ENCODE results near the gene ATP1B2. TPM values are rescaled to one million over a fixed set of nuclear protein-coding genes. Genes with fewer than 3 reads are reported as not detected.
A peak's percentile ranks its signal among the peaks of the same experiment; 100 is the strongest.

The ATP1B2 gene
- total and polyA plus RNA-seq, 4 experiments from 2014 or later: 0.22 to 0.52 TPM; not detected in 2

DNA sequence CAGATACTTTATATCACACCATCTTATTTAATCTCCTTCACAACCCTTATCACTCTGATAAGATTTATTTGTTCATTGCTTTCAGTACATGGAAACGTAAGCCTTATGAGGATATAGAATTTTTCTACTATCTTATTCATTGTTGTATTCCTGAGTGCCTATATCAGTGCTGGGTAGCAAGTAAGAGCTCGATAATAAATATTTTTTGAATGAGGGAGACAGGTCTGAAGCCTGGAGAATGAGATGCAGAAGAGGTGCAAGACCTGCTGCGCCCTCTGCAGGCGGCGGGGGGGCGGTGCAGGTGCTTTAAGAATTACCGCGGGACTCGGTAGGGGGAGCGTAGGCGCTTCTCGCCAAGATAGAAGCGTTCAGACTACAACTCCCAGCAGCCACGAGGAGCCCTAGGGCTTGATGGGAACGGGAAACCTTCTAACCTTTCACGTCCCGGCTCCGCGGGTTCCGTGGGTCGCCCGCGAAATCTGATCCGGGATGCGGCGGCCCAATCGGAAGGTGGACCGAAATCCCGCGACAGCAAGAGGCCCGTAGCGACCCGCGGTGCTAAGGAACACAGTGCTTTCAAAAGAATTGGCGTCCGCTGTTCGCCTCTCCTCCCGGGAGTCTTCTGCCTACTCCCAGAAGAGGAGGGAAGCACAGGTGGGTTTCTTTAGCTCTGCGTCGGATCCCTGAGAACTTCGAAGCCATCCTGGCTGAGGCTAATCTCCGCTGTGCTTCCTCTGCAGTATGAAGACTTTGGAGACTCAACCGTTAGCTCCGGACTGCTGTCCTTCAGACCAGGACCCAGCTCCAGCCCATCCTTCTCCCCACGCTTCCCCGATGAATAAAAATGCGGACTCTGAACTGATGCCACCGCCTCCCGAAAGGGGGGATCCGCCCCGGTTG, 37.4 kb downstream of the ATP1B2 start, which contains the start of gene WRAP53:
WRAP53 (plus strand) TSS at position 570 of the 900 bp plus-strand sequence; CDS start at position 742, 172 bp downstream.
- DNase-seq: peak; percentile 95 to 97 (median 96)
- peaks cover 11 to 44% of the 10 kb centered on the region in 2 donors for H3K36me3 Mint-ChIP-seq
- Histone ChIP-seq H3K27ac (ENCODE audit: low read depth, low read length) (peak within 1 kb of the TSS; percentile 99), H3K4me3 (ENCODE audit: low read length in 2 of 2) (peak within 1 kb of the TSS; percentile 100), H3K9me3 (ENCODE audit: control insufficient read depth in 1 of 2, low read length in 2 of 2) (no peaks in the 10 kb centered on the region), H3K36me3 (ENCODE audit: insufficient read depth, low read length) (no peaks in the 10 kb centered on the region), H3K27me3 (ENCODE audit: insufficient read depth, low read length) (no peaks in the 10 kb centered on the region), H3K4me1 (ENCODE audit: insufficient read depth, low read length) (peaks cover 40% of the 10 kb centered on the region)
- intact Hi-C loops (cut with micrococcal nuclease): loop anchor here (1.0 to 5.0 kb wide), 13 partner anchors 38 to 641 kb away; partner anchors contain the start of genes ATP1B2, KCTD11, POLR2A and SENP3
- peak within 1 kb of the TSS; percentile 93 to 98 (median 96) for H3K4me3 Mint-ChIP-seq
- ChIA-PET CTCF (ENCODE audit: partially characterized antibody) (interaction anchor here (0.6 to 6.4 kb wide), 44 partner anchors 9 to 642 kb away, joined by 3 to 56 read pairs (median 5); partner anchors contain the start of genes ACAP1, ALOXE3, ATP1B2 and FXR2), POLR2A (ENCODE audit: partially characterized antibody) (interaction anchor here (0.5 to 6.8 kb wide), 50 partner anchors 9 to 676 kb away, joined by 3 to 116 read pairs (median 11); partner anchors contain the start of genes ACAP1, ATP1B2, CD68 and CNTROB)
- peak within 1 kb of the TSS; percentile 98 to 100 (median 99) for H3K27ac Mint-ChIP-seq
- peaks cover 18 to 53% (median 40%) of the 10 kb centered on the region in 4 donors for H3K4me1 Mint-ChIP-seq
- peaks cover 0 to 10% (median 0%) of the 10 kb centered on the region in 8 donors for H3K9me3 Mint-ChIP-seq
- H3K27me3 Mint-ChIP-seq: no peaks in the 10 kb centered on the region

- peak overlapping the region; percentile 41 to 100 (median 99) for H3K27ac Mint-ChIP-seq
- Histone ChIP-seq H3K36me3 (ENCODE audit: insufficient read depth, low read length) (no peaks in the 10 kb centered on the region), H3K4me1 (ENCODE audit: insufficient read depth, low read length) (peaks cover 35% of the 10 kb centered on the region), H3K27ac (ENCODE audit: low read depth, low read length) (peak overlapping the region; percentile 78), H3K4me3 (ENCODE audit: low read length in 2 of 2) (peak overlapping the region; percentile 63 to 100), H3K27me3 (ENCODE audit: insufficient read depth, low read length) (no peaks in the 10 kb centered on the region), H3K9me3 (ENCODE audit: control insufficient read depth in 1 of 2, low read length in 2 of 2) (no peaks in the 10 kb centered on the region)
- DNase-seq: no peak
- peaks cover 17 to 50% (median 40%) of the 10 kb centered on the region in 4 donors for H3K4me1 Mint-ChIP-seq
- ChIA-PET CTCF (ENCODE audit: partially characterized antibody) (interaction anchor here (1.2 to 6.4 kb wide), 14 partner anchors 14 to 353 kb away, joined by 3 to 56 read pairs (median 11); partner anchors contain the start of genes ACAP1, FXR2, MPDU1 and SAT2), POLR2A (ENCODE audit: partially characterized antibody) (interaction anchor here (1.5 to 6.8 kb wide), 15 partner anchors 10 to 643 kb away, joined by 5 to 116 read pairs (median 42); partner anchors contain the start of genes ATP1B2, FXR2, MPDU1 and POLR2A)
- peaks cover 0 to 10% (median 0%) of the 10 kb centered on the region in 8 donors for H3K9me3 Mint-ChIP-seq
- H3K4me3 Mint-ChIP-seq: peak overlapping the region; percentile 93 to 98 (median 96)
- intact Hi-C loops (cut with micrococcal nuclease): loop anchor here (1.0 to 5.0 kb wide), 11 partner anchors 39 to 642 kb away; partner anchors contain the start of genes ATP1B2, KCTD11, SENP3 and TMEM102
- H3K27me3 Mint-ChIP-seq: no peaks in the 10 kb centered on the region
- H3K36me3 Mint-ChIP-seq: peaks cover 15 to 45% of the 10 kb centered on the region in 2 donors
These were observed 38.1 kb downstream of the ATP1B2 start for GRCh38 chr17:7688808-7689316.

GRCh38 chr17:7695586-7695985, 44.9 kb downstream of the ATP1B2 start:
- H3K36me3 ChIP-seq (ENCODE audit: insufficient read depth, low read length): no peaks in the 10 kb centered on the region
- peaks cover 0 to 2% (median 0%) of the 10 kb centered on the region in 4 donors for H3K4me1 Mint-ChIP-seq
- H3K4me1 ChIP-seq (ENCODE audit: insufficient read depth, low read length): no peaks in the 10 kb centered on the region
- no peaks in the 10 kb centered on the region for H3K27me3 ChIP-seq (ENCODE audit: insufficient read depth, low read length)
- no peak overlapping the region for H3K27ac Mint-ChIP-seq
- POLR2A ChIA-PET (ENCODE audit: partially characterized antibody): no interaction called here
- peaks cover 30 to 42% of the 10 kb centered on the region in 2 donors for H3K36me3 Mint-ChIP-seq
- no peak for DNase-seq
- H3K9me3 ChIP-seq (ENCODE audit: control insufficient read depth in 1 of 2, low read length in 2 of 2): no peaks in the 10 kb centered on the region
- H3K27ac ChIP-seq (ENCODE audit: low read depth, low read length): no peak overlapping the region
- H3K27me3 Mint-ChIP-seq: no peaks in the 10 kb centered on the region
- CTCF ChIA-PET (ENCODE audit: partially characterized antibody): no interaction called here
- no peak overlapping the region for H3K4me3 ChIP-seq (ENCODE audit: low read length in 2 of 2)
- no peak overlapping the region for H3K4me3 Mint-ChIP-seq
- H3K9me3 Mint-ChIP-seq: no peaks in the 10 kb centered on the region
- intact Hi-C loops (cut with micrococcal nuclease): no loop called here

DNA sequence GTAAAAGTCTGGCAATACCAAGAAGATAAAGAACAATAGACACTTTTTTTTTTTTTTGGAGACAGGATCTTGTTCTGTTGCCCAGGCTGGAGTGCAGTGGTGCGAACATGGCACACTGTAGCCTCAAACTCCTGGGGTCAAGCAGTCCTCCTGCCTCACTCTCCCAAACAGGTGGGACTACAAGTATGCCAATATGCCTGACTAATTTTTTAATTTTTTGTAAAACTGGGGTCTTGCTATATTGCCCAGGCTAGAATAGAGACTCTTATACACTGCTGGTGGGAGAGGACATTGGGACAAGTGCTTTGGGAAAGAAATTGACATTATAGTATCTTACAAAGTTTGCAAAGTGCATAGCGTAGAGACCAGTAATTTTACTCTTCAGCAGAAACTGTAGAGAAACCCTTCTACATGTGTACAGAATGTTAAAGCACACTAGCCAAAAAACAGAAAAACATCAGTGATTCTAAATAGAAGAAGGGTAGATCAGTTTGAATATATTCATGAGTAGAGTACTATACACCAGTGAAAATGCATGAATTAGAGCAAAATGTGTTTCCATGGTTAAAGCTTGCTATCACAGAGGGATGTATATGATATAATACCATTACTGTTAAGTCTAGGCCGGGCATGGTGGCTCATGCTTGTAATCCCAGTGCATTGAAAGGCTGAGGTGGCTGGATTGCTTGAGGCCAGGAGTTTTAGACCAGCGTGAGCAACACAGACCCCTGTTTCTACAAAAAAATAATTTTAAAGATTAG, 47.3 kb downstream of the ATP1B2 start:
- peaks cover 3% of the 10 kb centered on the region for H3K36me3 ChIP-seq (ENCODE audit: insufficient read depth, low read length)
- peaks cover 0 to 6% of the 10 kb centered on the region in 2 donors for H3K27me3 Mint-ChIP-seq
- intact Hi-C loops (cut with micrococcal nuclease): no loop called here
- no peak overlapping the region for H3K4me3 Mint-ChIP-seq
- ChIA-PET CTCF (ENCODE audit: partially characterized antibody) (interaction anchor here (0.8 kb wide), 1 partner anchor 786 kb away, joined by 3 read pairs; no protein-coding TSS in a partner anchor), POLR2A (ENCODE audit: partially characterized antibody) (no interaction called here)
- H3K27ac ChIP-seq (ENCODE audit: low read depth, low read length): no peak overlapping the region
- H3K4me3 ChIP-seq (ENCODE audit: low read length in 2 of 2): no peak overlapping the region
- H3K9me3 ChIP-seq (ENCODE audit: control insufficient read depth in 1 of 2, low read length in 2 of 2): no peaks in the 10 kb centered on the region
- H3K4me1 ChIP-seq (ENCODE audit: insufficient read depth, low read length): no peaks in the 10 kb centered on the region
- H3K27me3 ChIP-seq (ENCODE audit: insufficient read depth, low read length): no peaks in the 10 kb centered on the region
- DNase-seq: no peak
- peaks cover 0 to 2% (median 0%) of the 10 kb centered on the region in 4 donors for H3K4me1 Mint-ChIP-seq
- H3K27ac Mint-ChIP-seq: no peak overlapping the region
- peaks cover 42 to 55% of the 10 kb centered on the region in 2 donors for H3K36me3 Mint-ChIP-seq
- H3K9me3 Mint-ChIP-seq: no peaks in the 10 kb centered on the region

DNA sequence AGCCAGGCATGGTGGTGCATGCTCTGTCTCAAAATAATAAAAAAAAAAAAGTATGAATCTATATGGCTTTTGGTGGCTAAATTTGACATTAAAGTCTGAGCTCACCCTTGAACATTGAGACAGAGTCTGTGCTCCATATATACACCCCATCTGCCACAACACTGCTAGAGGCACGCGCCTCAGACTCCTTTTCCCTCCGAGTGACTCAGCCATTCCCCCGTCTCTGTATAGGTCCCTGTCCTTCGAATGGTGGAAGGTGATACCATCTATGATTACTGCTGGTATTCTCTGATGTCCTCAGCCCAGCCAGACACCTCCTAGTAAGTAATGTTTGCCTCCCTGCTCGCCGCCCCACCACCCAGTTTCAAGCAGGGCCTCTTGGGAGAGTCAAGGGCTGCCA, 49.8 kb downstream of the ATP1B2 start:
- Mint-ChIP-seq H3K36me3 (peaks cover 35 to 49% of the 10 kb centered on the region in 2 donors), H3K4me1 (peaks cover 4 to 14% (median 8%) of the 10 kb centered on the region in 4 donors), H3K27me3 (peaks cover 14 to 23% of the 10 kb centered on the region in 2 donors), H3K27ac (no peak overlapping the region), H3K9me3 (no peaks in the 10 kb centered on the region), H3K4me3 (no peak overlapping the region)
- DNase-seq: no peak
- Histone ChIP-seq H3K9me3 (ENCODE audit: control insufficient read depth in 1 of 2, low read length in 2 of 2) (no peaks in the 10 kb centered on the region), H3K4me1 (ENCODE audit: insufficient read depth, low read length) (peaks cover 9% of the 10 kb centered on the region), H3K36me3 (ENCODE audit: insufficient read depth, low read length) (peaks cover 3% of the 10 kb centered on the region), H3K4me3 (ENCODE audit: low read length in 2 of 2) (no peak overlapping the region), H3K27me3 (ENCODE audit: insufficient read depth, low read length) (peaks cover 13% of the 10 kb centered on the region), H3K27ac (ENCODE audit: low read depth, low read length) (no peak overlapping the region)
- ChIA-PET CTCF (ENCODE audit: partially characterized antibody) (no interaction called here), POLR2A (ENCODE audit: partially characterized antibody) (no interaction called here)
- intact Hi-C loops (cut with micrococcal nuclease): no loop called here

- peaks cover 9% of the 10 kb centered on the region for H3K4me1 ChIP-seq (ENCODE audit: insufficient read depth, low read length)
- peaks cover 19% of the 10 kb centered on the region for H3K27me3 ChIP-seq (ENCODE audit: insufficient read depth, low read length)
- H3K36me3 ChIP-seq (ENCODE audit: insufficient read depth, low read length): peaks cover 3% of the 10 kb centered on the region
- peaks cover 6 to 21% (median 15%) of the 10 kb centered on the region in 4 donors for H3K4me1 Mint-ChIP-seq
- no peak for DNase-seq
- intact Hi-C loops (cut with micrococcal nuclease): no loop called here
- H3K27ac Mint-ChIP-seq: no peak overlapping the region
- peaks cover 26 to 34% of the 10 kb centered on the region in 2 donors for H3K27me3 Mint-ChIP-seq
- ChIA-PET CTCF (ENCODE audit: partially characterized antibody) (interaction anchor here (2.7 kb wide), 1 partner anchor 14 kb away, joined by 7 read pairs; the partner anchor contains the start of genes TP53 and WRAP53), POLR2A (ENCODE audit: partially characterized antibody) (no interaction called here)
- H3K9me3 ChIP-seq (ENCODE audit: control insufficient read depth in 1 of 2, low read length in 2 of 2): no peaks in the 10 kb centered on the region
- H3K4me3 ChIP-seq (ENCODE audit: low read length in 2 of 2): no peak overlapping the region
- H3K4me3 Mint-ChIP-seq: no peak overlapping the region
- no peak overlapping the region for H3K27ac ChIP-seq (ENCODE audit: low read depth, low read length)
- H3K9me3 Mint-ChIP-seq: no peaks in the 10 kb centered on the region
- H3K36me3 Mint-ChIP-seq: peaks cover 27 to 41% of the 10 kb centered on the region in 2 donors
These were observed 51.0 kb downstream of the ATP1B2 start for GRCh38 chr17:7701681-7702080.

Measured in CD4-positive, alpha-beta memory T cell (primary cell).